Neural crest cell (in vitro differentiated cells): ENCODE data around the gene PAX8. TPM values are rescaled to one million over a fixed set of nuclear protein-coding genes. Genes with fewer than 3 reads are reported as not detected.

Source experiments
- DNase-seq: peaks from one replicate; pipeline ENCODE4 v3.0.0; 2021; ENCODE audit warnings: low read depth, mixed read lengths, low spot score
- H3K27ac Mint-ChIP-seq: one replicate; pipeline ENCODE4 v1.8.0; 2021; ENCODE audit warnings: mild to moderate bottlenecking, mixed read lengths; ENCODE audit not compliant: unreplicated experiment
- H3K27me3 Mint-ChIP-seq: 2 replicates; pipeline ENCODE4 v1.8.0; 2021; ENCODE audit warnings: low read depth, mild to moderate bottlenecking, mixed read lengths
- H3K36me3 Mint-ChIP-seq: 2 replicates; pipeline ENCODE4 v1.8.0; 2021; ENCODE audit warnings: low read depth, mild to moderate bottlenecking, mixed read lengths
- H3K4me1 Mint-ChIP-seq: 2 replicates; pipeline ENCODE4 v1.8.0; 2021; ENCODE audit warnings: mixed read lengths
- H3K4me3 Mint-ChIP-seq: one replicate; pipeline ENCODE4 v1.8.0; 2021; ENCODE audit warnings: mild to moderate bottlenecking, mixed read lengths
- H3K9me3 Mint-ChIP-seq: 2 replicates; pipeline ENCODE4 v1.8.0; 2021; ENCODE audit warnings: mixed read lengths
- CTCF ChIP-seq: fragments of 200-600 bp; sonication (generic); conservative IDR thresholded peaks from 2 replicates; pipeline ENCODE4 v1.5.0; 2021; ENCODE audit warnings: antibody characterized with exemption, mild to moderate bottlenecking
- total RNA-seq: library from RNA; stranded (reverse); gene quantifications from 2 replicates; pipeline ENCODE4 v1.2.1, GENCODE V29; 2021

PAX8 gene
- total RNA-seq, 1 donor from 2014 or later, result 0.49 TPM

- Mint-ChIP-seq H3K27ac (no peak overlapping the region), H3K9me3 (no peaks in the 10 kb centered on the region), H3K4me3 (no peak overlapping the region), H3K4me1 (peaks cover 18% of the 10 kb centered on the region), H3K36me3 (no peaks in the 10 kb centered on the region), H3K27me3 (no peaks in the 10 kb centered on the region)
- no peak for DNase-seq
- no peak for TF ChIP-seq CTCF
Measured at GRCh38 chr2:113169586-113169985, 109.1 kb downstream of the PAX8 start.

GRCh38 chr2:113169002-113169530, 109.7 kb downstream of the PAX8 start:
- H3K27me3 Mint-ChIP-seq, result no peaks in the 10 kb centered on the region
- H3K4me1 Mint-ChIP-seq, result peaks cover 23% of the 10 kb centered on the region
- H3K9me3 Mint-ChIP-seq, result no peaks in the 10 kb centered on the region
- H3K27ac Mint-ChIP-seq, result no peak overlapping the region
- no peak for DNase-seq
- no peak for TF ChIP-seq CTCF
- no peaks in the 10 kb centered on the region for H3K36me3 Mint-ChIP-seq
- H3K4me3 Mint-ChIP-seq, result no peak overlapping the region

DNA sequence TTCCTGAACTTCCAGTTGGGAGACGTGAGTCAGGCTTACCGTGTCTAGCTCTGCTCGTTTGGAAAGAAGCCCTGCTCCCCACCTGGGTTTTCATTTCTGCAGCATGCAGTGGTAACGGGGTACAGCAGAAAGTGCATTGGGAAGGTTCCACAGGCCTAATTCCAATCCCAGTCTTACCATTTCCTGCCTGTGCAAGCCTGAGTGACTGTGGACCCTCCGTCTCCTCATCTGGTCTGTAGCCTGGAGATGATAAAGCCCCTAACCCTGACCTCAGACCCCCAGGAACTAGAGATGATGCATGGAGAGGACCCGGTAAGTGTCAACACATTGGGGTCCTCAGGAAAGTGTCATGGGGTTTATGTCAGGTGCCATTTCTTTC, 110.8 kb downstream of the PAX8 start:
- Mint-ChIP-seq H3K9me3 (no peaks in the 10 kb centered on the region), H3K36me3 (no peaks in the 10 kb centered on the region), H3K4me1 (peaks cover 25% of the 10 kb centered on the region), H3K27ac (no peak overlapping the region), H3K27me3 (no peaks in the 10 kb centered on the region), H3K4me3 (no peak overlapping the region)
- no peak for TF ChIP-seq CTCF
- no peak for DNase-seq

- Mint-ChIP-seq H3K9me3 (no peaks in the 10 kb centered on the region), H3K4me1 (peaks cover 25% of the 10 kb centered on the region), H3K27ac (no peak overlapping the region), H3K4me3 (no peak overlapping the region), H3K27me3 (no peaks in the 10 kb centered on the region), H3K36me3 (no peaks in the 10 kb centered on the region)
- DNase-seq, result no peak
- TF ChIP-seq CTCF, result no peak
Measured at GRCh38 chr2:113167115-113167932, 111.4 kb downstream of the PAX8 start.

GRCh38 chr2:113166187-113166645, 112.5 kb downstream of the PAX8 start:
- no peaks in the 10 kb centered on the region for H3K9me3 Mint-ChIP-seq
- no peak overlapping the region for H3K27ac Mint-ChIP-seq
- peaks cover 25% of the 10 kb centered on the region for H3K4me1 Mint-ChIP-seq
- H3K4me3 Mint-ChIP-seq, result no peak overlapping the region
- no peaks in the 10 kb centered on the region for H3K36me3 Mint-ChIP-seq
- no peak for TF ChIP-seq CTCF
- no peaks in the 10 kb centered on the region for H3K27me3 Mint-ChIP-seq
- no peak for DNase-seq

Other genes starting within 250 kb of the PAX8 start
- gene IL36B, start 226.1 kb downstream of the PAX8 start, total RNA-seq, result not detected in 2 replicates
- gene IL36RN, start 219.7 kb downstream of the PAX8 start, total RNA-seq, result not detected in 2 replicates
- not detected in 2 replicates for gene IL1F10, start 211.0 kb downstream of the PAX8 start, total RNA-seq
- not detected in 2 replicates for gene IL1RN, start 151.3 kb downstream of the PAX8 start, total RNA-seq
- gene PSD4, start 105.0 kb downstream of the PAX8 start, total RNA-seq, result 2.4 and 2.9 TPM in 2 replicates
- 38.1 and 40.4 TPM in 2 replicates for gene ZNG1B, start 158.8 kb upstream of the PAX8 start, total RNA-seq
- gene FOXD4L1, start 219.7 kb upstream of the PAX8 start, total RNA-seq, result 0.23 and 0.52 TPM in 2 replicates